Mesenchymal stem cell (in vitro differentiated cells and primary cell): Measurements from ENCODE around the gene TUSC7. TPM values are rescaled to one million over a fixed set of nuclear protein-coding genes. Genes with fewer than 3 reads are reported as not detected.

ENCODE experiments used
- DNase-seq: peaks from one replicate; pipeline ENCODE4 v3.0.0-alpha.2; 2013
- H2AFZ ChIP-seq: one replicate; pipeline ENCODE4 v1.6.1; 2013; ENCODE audit warnings: low read depth, mild to moderate bottlenecking, control low read depth, inconsistent platforms, low read length, moderate library complexity
- H2AK5ac ChIP-seq: 2 replicates; pipeline ENCODE4 v1.6.1; 2013; ENCODE audit warnings: low read length, moderate library complexity, mild to moderate bottlenecking, inconsistent platforms; ENCODE audit not compliant: severe bottlenecking
- H2BK120ac ChIP-seq: one replicate; pipeline ENCODE4 v1.6.1; 2013; ENCODE audit warnings: low read depth, mild to moderate bottlenecking, inconsistent platforms, low read length, moderate library complexity
- H2BK12ac ChIP-seq, 2 experiments: one replicate each; pipeline ENCODE4 v1.6.1; 2013; ENCODE audit warnings: inconsistent platforms in 2 of 2, low read length in 2 of 2, mild to moderate bottlenecking in 2 of 2, moderate library complexity in 2 of 2, control low read depth in 1 of 2
- H2BK15ac ChIP-seq: one replicate; pipeline ENCODE4 v1.6.1; 2013; ENCODE audit warnings: mild to moderate bottlenecking, low read depth, inconsistent platforms; ENCODE audit not compliant: poor library complexity, severe bottlenecking
- H2BK5ac ChIP-seq: 2 replicates; pipeline ENCODE4 v1.6.1; 2013; ENCODE audit warnings: low read depth, mild to moderate bottlenecking, low read length, control low read depth, inconsistent platforms; ENCODE audit not compliant: poor library complexity, severe bottlenecking
- H3K14ac ChIP-seq, 2 experiments: one replicate each; pipeline ENCODE4 v1.6.1; 2013; ENCODE audit warnings: inconsistent platforms in 2 of 2, low read length in 2 of 2, control low read depth in 1 of 2, mild to moderate bottlenecking in 1 of 2, moderate library complexity in 1 of 2
- H3K18ac ChIP-seq, 2 experiments: one replicate each; pipeline ENCODE4 v1.6.1; 2013; ENCODE audit warnings: inconsistent platforms in 2 of 2, low read length in 2 of 2, control low read depth in 1 of 2, low read depth in 1 of 2, mild to moderate bottlenecking in 1 of 2
- H3K23ac ChIP-seq, 2 experiments: one replicate each; pipeline ENCODE4 v1.6.1; 2013; ENCODE audit warnings: inconsistent platforms in 2 of 2, low read length in 2 of 2, mild to moderate bottlenecking in 2 of 2, moderate library complexity in 2 of 2, control low read depth in 1 of 2
- H3K27ac ChIP-seq: 2 replicates; pipeline ENCODE4 v1.5.1; 2013; ENCODE audit warnings: mild to moderate bottlenecking, moderate library complexity, low read length, control low read depth, inconsistent platforms; ENCODE audit not compliant: poor library complexity, severe bottlenecking
- H3K27me3 ChIP-seq, 2 experiments: 2 replicates each; pipeline versions ENCODE4 v1.6.1 to v1.7.0; 2013; ENCODE audit warnings: low read length in 2 of 2, mild to moderate bottlenecking in 2 of 2, moderate library complexity in 2 of 2, control low read depth in 1 of 2, inconsistent platforms in 1 of 2; ENCODE audit not compliant: control insufficient read depth in 1 of 2, insufficient read depth in 1 of 2
- H3K36me3 ChIP-seq, 2 experiments: 2 replicates each; pipeline versions ENCODE4 v1.6.1 to v1.7.0; 2013; ENCODE audit warnings: low read length in 2 of 2, control low read depth in 1 of 2, inconsistent platforms in 1 of 2, low read depth in 1 of 2, mild to moderate bottlenecking in 1 of 2; ENCODE audit not compliant: insufficient read depth in 2 of 2, control insufficient read depth in 1 of 2
- H3K4ac ChIP-seq, 2 experiments: one replicate each; pipeline ENCODE4 v1.6.1; 2013; ENCODE audit warnings: inconsistent platforms in 2 of 2, low read length in 2 of 2, mild to moderate bottlenecking in 2 of 2, moderate library complexity in 2 of 2, control low read depth in 1 of 2, low read depth in 1 of 2
- H3K4me1 ChIP-seq: 2 replicates; pipeline ENCODE4 v1.6.1; 2013; ENCODE audit warnings: low read depth, low read length, control low read depth; ENCODE audit not compliant: control insufficient read depth, insufficient read depth
- H3K4me2 ChIP-seq: 2 replicates; pipeline ENCODE4 v1.6.1; 2013; ENCODE audit warnings: low read length, mild to moderate bottlenecking, inconsistent platforms; ENCODE audit not compliant: poor library complexity, severe bottlenecking
- H3K4me3 ChIP-seq, 2 experiments: 2 replicates each; pipeline versions ENCODE4 v1.5.1 to v1.7.0; 2013; ENCODE audit warnings: low read length in 2 of 2, mild to moderate bottlenecking in 2 of 2, control low read depth in 1 of 2, low read depth in 1 of 2; ENCODE audit not compliant: insufficient read depth in 1 of 2
- H3K79me1 ChIP-seq: replicated peaks from 2 replicates; pipeline ENCODE4 v1.6.1; 2013; ENCODE audit warnings: mild to moderate bottlenecking, control low read depth, low read length, inconsistent platforms; ENCODE audit not compliant: poor library complexity, severe bottlenecking
- H3K9ac ChIP-seq: 2 replicates; pipeline ENCODE4 v1.7.0; 2013; ENCODE audit warnings: mild to moderate bottlenecking, low read length, moderate library complexity
- H3K9me3 ChIP-seq: 2 replicates; pipeline ENCODE4 v1.7.0; 2013; ENCODE audit warnings: mild to moderate bottlenecking, low read length; ENCODE audit not compliant: control insufficient read depth
- H4K8ac ChIP-seq: one replicate; pipeline ENCODE4 v1.6.1; 2013; ENCODE audit warnings: inconsistent platforms, mild to moderate bottlenecking, low read length, moderate library complexity
- H4K91ac ChIP-seq: one replicate; pipeline ENCODE4 v1.6.1; 2013; ENCODE audit warnings: mild to moderate bottlenecking, low read length, inconsistent platforms
- WGBS: methylation state at CpG from one replicate; pipeline ENCODE4 v1.1.7; 2013; ENCODE audit warnings: mixed read lengths; 5-methylcytosine and 5-hydroxymethylcytosine counted together
- polyA plus RNA-seq, 2 experiments: library from polyadenylated mRNA; stranded (reverse); fragments of 200-250 nt; gene quantifications; one replicate each; pipeline ENCODE4 v1.2.3, GENCODE V29; 2013

The TUSC7 gene
- not detected for polyA plus RNA-seq (2013, experiment 1 of 2)
- polyA plus RNA-seq (2013, experiment 2 of 2), result not detected

DNA sequence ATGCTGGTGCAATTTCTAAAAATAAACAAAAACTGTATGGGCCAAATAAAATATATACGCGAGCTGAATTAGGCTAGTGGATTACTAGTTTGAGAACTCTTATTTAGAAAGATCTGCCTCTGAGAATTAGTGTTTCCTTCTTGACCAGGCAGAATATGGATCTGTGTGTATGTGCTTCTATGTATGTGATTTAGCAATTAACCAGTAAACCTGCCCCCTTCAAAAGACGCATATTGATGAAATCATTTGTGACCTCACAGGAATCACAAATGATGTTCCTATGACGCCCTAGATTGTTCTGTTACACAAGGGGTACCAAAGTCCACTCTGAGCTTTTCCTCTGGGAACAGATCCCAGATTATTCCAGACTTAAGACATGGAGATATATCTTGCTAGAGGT lies at the start of gene TUSC7:
TUSC7 (plus strand) TSS at position 301 of the 400 bp plus-strand sequence.
- Histone ChIP-seq H3K9me3 (no peaks in the 10 kb centered on the region), H3K27me3 (no peaks in the 10 kb centered on the region), H3K4me3 (no peak within 1 kb of the TSS), H3K4me2 (no peak within 1 kb of the TSS), H3K79me1 (no peaks in the 10 kb centered on the region), H4K8ac (no peak within 1 kb of the TSS), H3K36me3 (no peaks in the 10 kb centered on the region), H2BK15ac (no peak within 1 kb of the TSS), H3K18ac (no peak within 1 kb of the TSS), H3K23ac (no peak within 1 kb of the TSS), H2BK5ac (no peak within 1 kb of the TSS), H3K4me1 (no peaks in the 10 kb centered on the region), H2BK12ac (no peak within 1 kb of the TSS), H2AFZ (no peak within 1 kb of the TSS), H2BK120ac (no peak within 1 kb of the TSS), H3K14ac (no peak within 1 kb of the TSS), H3K27ac (no peak within 1 kb of the TSS), H2AK5ac (no peak within 1 kb of the TSS), H3K9ac (no peak within 1 kb of the TSS), H3K4ac (no peak within 1 kb of the TSS), H4K91ac (no peak within 1 kb of the TSS)
- DNase-seq, result no peak
- 88% methylated on average over 4 of the region's 4 CpGs for WGBS

DNA sequence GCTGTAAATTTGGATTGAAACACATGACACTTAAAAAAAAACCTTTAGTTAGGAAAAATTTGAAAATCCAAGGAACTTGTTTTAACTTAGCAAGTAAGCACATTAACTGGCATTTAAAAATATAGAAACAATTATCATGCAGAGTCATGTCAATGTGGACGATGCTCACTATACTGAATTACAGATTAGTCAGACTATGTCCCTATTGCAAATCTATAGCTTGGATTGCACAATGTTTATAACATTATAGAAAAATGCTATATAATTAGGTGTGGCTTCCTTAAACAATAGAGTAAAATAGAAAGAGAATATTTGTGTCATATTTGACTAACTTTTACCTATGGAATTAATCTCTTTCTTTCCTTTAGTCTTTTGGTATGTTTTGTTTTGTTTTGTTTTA lies 48.4 kb upstream of the TUSC7 start:
- no peak overlapping the region for H3K9ac ChIP-seq
- H3K23ac ChIP-seq, result no peak overlapping the region
- no peak overlapping the region for H3K14ac ChIP-seq
- H2BK15ac ChIP-seq, result no peak overlapping the region
- no peaks in the 10 kb centered on the region for H3K9me3 ChIP-seq
- H3K27me3 ChIP-seq, result no peaks in the 10 kb centered on the region
- no peaks in the 10 kb centered on the region for H3K4me1 ChIP-seq
- H4K8ac ChIP-seq, result no peak overlapping the region
- no CpG with 5 or more reads among the region's 1 CpG for WGBS
- DNase-seq, result no peak
- H3K79me1 ChIP-seq, result no peaks in the 10 kb centered on the region
- no peak overlapping the region for H2BK120ac ChIP-seq
- H3K4ac ChIP-seq, result no peak overlapping the region
- no peak overlapping the region for H2BK12ac ChIP-seq
- no peak overlapping the region for H3K18ac ChIP-seq
- H3K36me3 ChIP-seq, result no peaks in the 10 kb centered on the region
- H3K27ac ChIP-seq, result no peak overlapping the region
- no peak overlapping the region for H4K91ac ChIP-seq
- no peak overlapping the region for H2BK5ac ChIP-seq
- no peak overlapping the region for H2AFZ ChIP-seq
- no peak overlapping the region for H3K4me2 ChIP-seq
- no peak overlapping the region for H2AK5ac ChIP-seq
- no peak overlapping the region for H3K4me3 ChIP-seq

DNA sequence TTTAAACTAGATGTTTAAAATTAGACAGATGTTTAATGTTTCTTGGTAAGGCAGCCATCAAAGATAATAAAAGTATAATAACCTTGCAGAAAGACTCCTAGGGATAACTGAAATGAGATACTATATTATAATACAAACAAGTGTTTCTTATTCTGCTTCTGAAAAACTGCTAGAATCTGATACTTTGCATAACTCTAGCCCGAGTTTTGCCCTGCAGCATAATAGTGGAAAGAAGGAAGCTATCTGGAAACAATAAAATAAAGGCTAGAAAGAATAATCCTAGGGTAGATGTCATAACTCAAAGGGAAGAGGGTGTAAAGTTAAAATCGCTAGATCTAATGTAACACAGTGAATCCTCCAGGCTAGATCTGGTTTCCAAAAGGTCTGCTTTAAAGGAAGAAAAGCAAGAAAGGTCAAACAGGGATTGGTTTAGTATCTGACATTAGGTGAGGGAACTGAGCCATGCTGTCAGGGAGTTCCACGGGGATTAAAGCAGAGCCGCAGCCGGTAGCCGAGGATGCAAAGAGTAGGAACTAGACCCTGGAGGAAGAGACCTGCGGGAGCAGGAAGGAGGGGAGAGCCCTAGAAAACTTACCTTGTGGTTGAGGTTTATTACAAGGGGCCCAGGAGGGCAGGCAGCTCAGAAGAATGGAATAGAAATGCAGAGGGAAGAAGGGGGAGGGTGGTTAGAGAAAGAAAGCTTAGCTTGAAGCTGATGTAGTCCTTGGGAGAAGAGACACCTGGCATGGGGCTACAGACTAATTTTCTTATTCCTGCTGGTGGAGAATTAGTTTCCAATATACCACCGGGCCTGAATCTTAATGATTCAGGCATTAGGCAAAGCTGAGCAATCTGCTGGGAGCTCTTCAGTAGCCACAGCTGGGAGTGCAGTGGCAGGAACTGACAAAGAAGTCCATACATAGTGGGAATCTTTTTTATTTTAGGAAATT lies 46.1 kb upstream of the TUSC7 start:
- DNase-seq, result no peak
- no peak overlapping the region for H2BK12ac ChIP-seq
- no peaks in the 10 kb centered on the region for H3K27me3 ChIP-seq
- H3K36me3 ChIP-seq, result no peaks in the 10 kb centered on the region
- H3K18ac ChIP-seq, result no peak overlapping the region
- no peak overlapping the region for H2AK5ac ChIP-seq
- H2BK5ac ChIP-seq, result no peak overlapping the region
- no peak overlapping the region for H4K8ac ChIP-seq
- no peak overlapping the region for H3K14ac ChIP-seq
- no peak overlapping the region for H3K4ac ChIP-seq
- H4K91ac ChIP-seq, result no peak overlapping the region
- no peak overlapping the region for H3K27ac ChIP-seq
- H3K4me2 ChIP-seq, result no peak overlapping the region
- no peak overlapping the region for H2BK15ac ChIP-seq
- H3K23ac ChIP-seq, result no peak overlapping the region
- H3K79me1 ChIP-seq, result no peaks in the 10 kb centered on the region
- H3K9ac ChIP-seq, result no peak overlapping the region
- H3K4me1 ChIP-seq, result no peaks in the 10 kb centered on the region
- H2BK120ac ChIP-seq, result no peak overlapping the region
- no peaks in the 10 kb centered on the region for H3K9me3 ChIP-seq
- 67% methylated on average over 8 of the region's 8 CpGs for WGBS
- H2AFZ ChIP-seq, result no peak overlapping the region
- H3K4me3 ChIP-seq, result no peak overlapping the region

DNA sequence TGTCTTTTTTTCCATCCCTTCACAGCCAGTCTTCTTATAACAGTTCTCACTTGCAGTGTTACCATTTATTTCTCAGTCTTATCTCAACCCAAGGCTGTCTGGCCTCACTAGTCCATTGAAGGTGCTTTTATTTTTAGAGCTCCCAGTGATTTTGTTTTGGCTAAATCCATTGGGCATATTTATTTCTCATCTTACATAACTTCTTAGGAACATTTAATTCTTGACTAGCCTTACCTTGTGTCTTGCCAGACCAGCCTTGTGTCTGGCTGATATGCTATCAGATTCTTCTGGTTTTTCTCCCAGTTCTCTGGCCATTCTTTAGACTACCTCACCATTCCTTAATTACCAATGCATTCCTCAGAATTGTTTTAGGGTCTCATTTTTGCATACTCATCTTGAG lies 42.3 kb upstream of the TUSC7 start:
- Histone ChIP-seq H4K8ac (no peak overlapping the region), H3K36me3 (no peaks in the 10 kb centered on the region), H3K18ac (no peak overlapping the region), H3K4me1 (no peaks in the 10 kb centered on the region), H2BK5ac (no peak overlapping the region), H2BK120ac (no peak overlapping the region), H2AFZ (no peak overlapping the region), H2AK5ac (no peak overlapping the region), H3K4ac (no peak overlapping the region), H3K79me1 (no peaks in the 10 kb centered on the region), H3K27me3 (no peaks in the 10 kb centered on the region), H3K14ac (no peak overlapping the region), H3K9me3 (no peaks in the 10 kb centered on the region), H4K91ac (no peak overlapping the region), H2BK12ac (no peak overlapping the region), H3K4me3 (no peak overlapping the region), H2BK15ac (no peak overlapping the region), H3K27ac (no peak overlapping the region), H3K9ac (no peak overlapping the region), H3K4me2 (no peak overlapping the region), H3K23ac (no peak overlapping the region)
- no peak for DNase-seq
